ENCODE data around the gene SLC12A3. TPM values are rescaled to one million over a fixed set of nuclear protein-coding genes. Genes with fewer than 3 reads are reported as not detected.
A peak's percentile ranks its signal among the peaks of the same experiment; 100 is the strongest.

The SLC12A3 gene
- polyA plus RNA-seq, 3 donors: 0.03 TPM; not detected in 2

DNA sequence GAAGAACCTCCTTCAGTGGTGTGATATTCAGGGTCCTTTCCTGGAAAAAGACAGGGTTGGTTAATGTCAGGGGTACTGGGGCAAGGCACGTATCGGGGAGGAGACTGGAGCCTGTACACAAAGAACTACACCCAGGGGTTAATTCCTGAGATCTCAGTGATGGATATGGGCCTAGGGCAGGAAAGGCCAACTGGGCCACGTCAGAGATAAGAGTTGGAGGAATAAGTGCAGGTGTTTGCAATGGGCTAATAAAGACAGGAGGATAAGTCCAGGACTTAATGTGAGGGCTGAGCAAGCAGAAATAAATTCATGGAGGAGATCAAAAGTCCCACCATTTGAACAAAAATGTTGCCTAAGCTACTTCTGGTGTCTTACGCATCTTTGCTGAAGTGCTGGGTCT, 56.6 kb downstream of the SLC12A3 start:
- peaks cover 0 to 2% (median 0%) of the 10 kb centered on the region in 7 donors for H3K9me3 Mint-ChIP-seq
- TF ChIP-seq, protein P1, sequence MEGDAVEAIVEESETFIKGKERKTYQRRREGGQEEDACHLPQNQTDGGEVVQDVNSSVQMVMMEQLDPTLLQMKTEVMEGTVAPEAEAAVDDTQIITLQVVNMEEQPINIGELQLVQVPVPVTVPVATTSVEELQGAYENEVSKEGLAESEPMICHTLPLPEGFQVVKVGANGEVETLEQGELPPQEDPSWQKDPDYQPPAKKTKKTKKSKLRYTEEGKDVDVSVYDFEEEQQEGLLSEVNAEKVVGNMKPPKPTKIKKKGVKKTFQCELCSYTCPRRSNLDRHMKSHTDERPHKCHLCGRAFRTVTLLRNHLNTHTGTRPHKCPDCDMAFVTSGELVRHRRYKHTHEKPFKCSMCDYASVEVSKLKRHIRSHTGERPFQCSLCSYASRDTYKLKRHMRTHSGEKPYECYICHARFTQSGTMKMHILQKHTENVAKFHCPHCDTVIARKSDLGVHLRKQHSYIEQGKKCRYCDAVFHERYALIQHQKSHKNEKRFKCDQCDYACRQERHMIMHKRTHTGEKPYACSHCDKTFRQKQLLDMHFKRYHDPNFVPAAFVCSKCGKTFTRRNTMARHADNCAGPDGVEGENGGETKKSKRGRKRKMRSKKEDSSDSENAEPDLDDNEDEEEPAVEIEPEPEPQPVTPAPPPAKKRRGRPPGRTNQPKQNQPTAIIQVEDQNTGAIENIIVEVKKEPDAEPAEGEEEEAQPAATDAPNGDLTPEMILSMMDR (IDR thresholded peaks at IDR 0.05): no peak
- Histone ChIP-seq H3K27ac (ENCODE audit: low read depth in 1 of 2, low read length in 2 of 2) (no peak overlapping the region), H3K36me3 (replicated peaks in 1 of 2; ENCODE audit: control insufficient read depth in 1 of 2, insufficient read depth in 2 of 2, low read length in 2 of 2) (no peaks in the 10 kb centered on the region), H3K9me3 (replicated peaks in 1 of 2; ENCODE audit: control insufficient read depth in 1 of 2, insufficient read depth in 1 of 2, low read length in 2 of 2) (no peaks in the 10 kb centered on the region), H2AFZ (ENCODE audit: insufficient read depth, low read depth, low read length, poor library complexity, severe bottlenecking) (no peak overlapping the region), H3K27me3 (ENCODE audit: control insufficient read depth in 2 of 2, insufficient read depth in 2 of 2, low read length in 2 of 2) (no peaks in the 10 kb centered on the region), H3K4me1 (ENCODE audit: control insufficient read depth in 1 of 2, insufficient read depth in 2 of 2, low read length in 2 of 2) (peaks cover 26 to 32% of the 10 kb centered on the region in 2 donors), H3K9ac (ENCODE audit: insufficient read depth, low read length, poor library complexity, severe bottlenecking) (no peak overlapping the region), H3K79me2 (ENCODE audit: insufficient read depth, low read length) (no peaks in the 10 kb centered on the region), H3K4me3 (replicated peaks in 1 of 3; ENCODE audit: low read depth in 2 of 3, low read length in 3 of 3) (no peak overlapping the region), H4K20me1 (ENCODE audit: insufficient read depth, low read length) (no peaks in the 10 kb centered on the region), H3K4me2 (replicated peaks; ENCODE audit: extremely low read depth, low read length, poor library complexity, severe bottlenecking) (no peak overlapping the region)
- intact Hi-C loops (cut with micrococcal nuclease): no loop called here
- H3K4me1 Mint-ChIP-seq: peaks cover 41% of the 10 kb centered on the region
- WGBS (ENCODE audit: insufficient coverage): 63% methylated on average over 2 of the region's 4 CpGs
- H3K27me3 Mint-ChIP-seq (ENCODE audit: low read depth in 3 of 3): peaks cover 15 to 24% (median 17%) of the 10 kb centered on the region in 3 donors
- H3K36me3 Mint-ChIP-seq: peaks cover 0 to 4% of the 10 kb centered on the region in 2 donors
- H3K27ac Mint-ChIP-seq: no peak overlapping the region
- DNase-seq: no peak
- H3K4me3 Mint-ChIP-seq: peak overlapping the region in 1 of 2 donors; percentile 26

DNA sequence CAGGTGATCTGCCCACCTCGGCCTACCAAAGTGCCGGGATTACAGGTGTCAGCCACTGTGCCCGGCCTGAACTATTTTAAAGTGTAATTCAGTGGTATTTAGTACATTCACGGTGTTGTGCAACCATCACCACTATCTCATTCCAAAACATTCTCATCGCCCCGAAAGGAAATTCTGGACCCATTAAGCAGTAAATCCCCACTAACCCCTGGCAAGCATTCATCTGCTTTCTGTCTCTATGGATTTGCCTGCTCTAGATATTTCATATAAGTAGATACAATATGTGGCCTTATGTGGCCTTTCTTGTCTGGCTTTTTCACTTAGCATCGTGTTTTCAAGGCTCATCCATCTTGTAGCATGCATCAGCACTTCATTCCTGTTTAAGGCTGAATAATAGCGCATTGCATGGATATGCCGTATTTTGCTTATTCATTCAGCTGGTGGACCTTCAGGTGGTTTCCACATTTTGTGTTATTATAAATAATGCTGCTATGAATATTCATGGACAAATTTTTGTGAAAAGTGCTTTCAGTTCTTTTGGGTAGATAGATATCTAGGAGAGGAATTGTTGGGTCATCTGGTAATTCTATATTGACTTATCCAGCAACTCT, 58.6 kb downstream of the SLC12A3 start:
- Histone ChIP-seq H3K27ac (ENCODE audit: low read depth in 1 of 2, low read length in 2 of 2) (no peak overlapping the region), H3K4me3 (replicated peaks in 1 of 3; ENCODE audit: low read depth in 2 of 3, low read length in 3 of 3) (no peak overlapping the region), H3K36me3 (replicated peaks in 1 of 2; ENCODE audit: control insufficient read depth in 1 of 2, insufficient read depth in 2 of 2, low read length in 2 of 2) (no peaks in the 10 kb centered on the region), H3K4me1 (ENCODE audit: control insufficient read depth in 1 of 2, insufficient read depth in 2 of 2, low read length in 2 of 2) (peaks cover 9 to 15% of the 10 kb centered on the region in 2 donors), H2AFZ (ENCODE audit: insufficient read depth, low read depth, low read length, poor library complexity, severe bottlenecking) (no peak overlapping the region), H3K9me3 (replicated peaks in 1 of 2; ENCODE audit: control insufficient read depth in 1 of 2, insufficient read depth in 1 of 2, low read length in 2 of 2) (no peaks in the 10 kb centered on the region), H4K20me1 (ENCODE audit: insufficient read depth, low read length) (no peaks in the 10 kb centered on the region), H3K9ac (ENCODE audit: insufficient read depth, low read length, poor library complexity, severe bottlenecking) (no peak overlapping the region), H3K79me2 (ENCODE audit: insufficient read depth, low read length) (no peaks in the 10 kb centered on the region), H3K4me2 (replicated peaks; ENCODE audit: extremely low read depth, low read length, poor library complexity, severe bottlenecking) (no peak overlapping the region), H3K27me3 (ENCODE audit: control insufficient read depth in 2 of 2, insufficient read depth in 2 of 2, low read length in 2 of 2) (no peaks in the 10 kb centered on the region)
- Mint-ChIP-seq H3K4me1 (peaks cover 21% of the 10 kb centered on the region), H3K27ac (no peak overlapping the region), H3K4me3 (peak overlapping the region in 1 of 2 donors; percentile 42), H3K9me3 (no peaks in the 10 kb centered on the region), H3K36me3 (peaks cover 0 to 2% of the 10 kb centered on the region in 2 donors), H3K27me3 (ENCODE audit: low read depth in 3 of 3) (peaks cover 15 to 32% (median 16%) of the 10 kb centered on the region in 3 donors)
- DNase-seq: no peak
- intact Hi-C loops (cut with micrococcal nuclease): loop anchor here in 1 of 2 donors (1.0 kb wide), 1 partner anchor 10 kb away; no protein-coding TSS in a partner anchor
- TF ChIP-seq, protein P1 (IDR thresholded peaks at IDR 0.05): no peak
- 85% methylated on average over 5 of the region's 9 CpGs for WGBS (ENCODE audit: insufficient coverage)

Data from CD14-positive monocyte (primary cell).